ENCODE data around the gene TMEM168. TPM values are rescaled to one million over a fixed set of nuclear protein-coding genes. Genes with fewer than 3 reads are reported as not detected.
"Not testable (repeated sequence)": the region's sequence is repeated elsewhere in the genome, so short reads cannot be mapped to it uniquely, and the experiment has no call there.

Gene TMEM168
- total RNA-seq, result 10 to 100 TPM; 20.5 to 27.0 TPM

DNA sequence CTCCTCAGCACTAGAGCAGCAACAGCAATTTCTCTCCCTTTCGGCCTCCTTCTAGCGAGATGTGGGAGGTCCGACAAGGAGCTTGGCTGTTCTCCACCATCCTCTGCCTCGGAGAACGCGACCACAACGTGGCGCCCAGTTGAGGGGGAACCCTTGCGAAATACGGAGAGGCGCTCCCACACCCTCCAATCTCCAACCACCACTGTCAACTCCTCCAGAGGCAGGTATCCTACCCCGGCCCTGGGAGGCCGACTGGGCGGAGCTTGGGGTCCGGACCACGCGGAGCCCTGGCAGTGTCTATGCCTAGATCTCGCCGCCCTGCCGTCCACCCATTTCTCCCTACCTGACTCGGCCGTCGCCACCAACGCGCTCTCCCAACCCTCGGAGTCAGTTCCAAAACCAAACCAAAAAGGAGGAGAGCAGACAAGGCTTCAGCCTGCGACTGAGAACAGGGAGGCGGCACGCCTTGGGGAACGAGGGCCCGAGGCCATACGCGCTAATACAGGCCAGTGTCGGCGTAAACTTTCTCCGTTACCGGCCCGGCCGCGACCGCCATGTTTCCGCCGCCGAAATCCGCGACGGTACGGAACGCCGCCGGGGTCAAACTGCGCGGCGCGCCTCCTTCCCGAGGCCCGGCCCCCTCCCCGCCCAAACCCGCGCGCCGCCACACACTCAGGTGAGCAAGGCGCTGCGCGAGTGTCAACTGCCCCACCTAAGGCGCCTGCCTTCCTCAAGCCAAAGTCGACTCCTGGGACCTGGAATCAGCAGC is at the start of gene TMEM168:
Gene TMEM168, minus strand, starts transcription at position 577 of the 769 bp plus-strand sequence. CDS start 5,568 bp downstream, outside the sequence.
- Histone ChIP-seq H3K9me3 (no peaks in the 10 kb centered on the region), H3K4me1 (replicated peaks) (no peaks in the 10 kb centered on the region), H3K4me3 (peak within 1 kb of the TSS; percentile 65 to 72), H3K27ac (peak within 1 kb of the TSS; percentile 81 to 89), H3K27me3 (replicated peaks; ENCODE audit: insufficient read depth) (no peaks in the 10 kb centered on the region), H3K36me3 (no peaks in the 10 kb centered on the region)
- under 1% methylated on average over 58 of the region's 67 CpGs for WGBS
- peak; percentile 54 for TF ChIP-seq POLR2A (IDR thresholded peaks at IDR 0.05)
- TF ChIP-seq POLR2AphosphoS5 (IDR thresholded peaks at IDR 0.05), result peak; percentile 79
- no peak for TF ChIP-seq CTCF (IDR thresholded peaks at IDR 0.05)
- intact Hi-C loops (cut with DNase I), result loop anchor here (5.0 kb wide), 1 partner anchor 147 kb away; a partner anchor contains a TSS
- DNase-seq (ENCODE audit: low spot score), result peak; percentile 76

DNA sequence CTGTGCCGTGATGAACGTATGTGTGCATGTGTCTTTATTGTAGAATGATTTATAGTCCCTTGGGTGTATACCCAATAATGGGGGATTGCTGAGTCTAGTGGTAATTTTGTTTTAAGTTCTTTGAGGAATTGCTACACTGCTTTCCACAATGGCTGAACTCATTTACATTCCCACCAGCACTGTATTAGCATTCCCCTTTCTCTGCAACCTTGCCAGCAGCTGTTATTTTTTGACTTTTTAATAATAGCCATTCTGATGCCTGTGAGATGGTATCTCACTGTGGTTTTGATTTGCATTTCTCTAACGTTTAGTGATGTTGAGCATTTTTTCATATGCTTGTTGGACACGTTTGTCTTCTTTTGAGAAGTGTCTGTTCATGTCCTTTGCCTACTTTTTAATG is 45.7 kb upstream of the TMEM168 start:
- DNase-seq (ENCODE audit: low spot score); H3K27ac ChIP-seq; H3K9me3 ChIP-seq; H3K36me3 ChIP-seq; H3K27me3 ChIP-seq (replicated peaks; ENCODE audit: insufficient read depth); H3K4me1 ChIP-seq (replicated peaks); intact Hi-C loops (cut with DNase I); H3K4me3 ChIP-seq: not testable (repeated sequence)
- 52% methylated on average over 4 of the region's 4 CpGs for WGBS

DNA sequence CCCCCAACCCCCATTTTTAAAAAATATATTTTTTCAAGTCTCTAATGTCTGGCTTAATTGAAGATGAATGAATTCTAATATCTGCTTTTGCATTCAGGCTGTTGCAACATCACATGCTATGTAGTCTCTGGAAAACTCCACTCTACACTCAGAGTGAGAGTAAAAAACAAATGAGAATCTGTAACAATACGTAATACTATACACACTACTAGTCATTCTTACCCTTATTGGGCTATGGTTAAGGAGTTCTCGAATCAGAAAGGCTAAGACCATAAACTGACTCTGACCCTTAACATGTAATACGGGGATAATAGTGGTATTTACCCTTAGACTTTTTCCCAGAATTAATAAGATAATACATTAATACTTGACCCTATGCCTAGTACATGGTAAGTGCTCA is 42.9 kb upstream of the TMEM168 start:
- Histone ChIP-seq H3K4me3 (no peak overlapping the region), H3K27ac (no peak overlapping the region), H3K27me3 (replicated peaks; ENCODE audit: insufficient read depth) (no peaks in the 10 kb centered on the region), H3K4me1 (replicated peaks) (no peaks in the 10 kb centered on the region), H3K9me3 (no peaks in the 10 kb centered on the region), H3K36me3 (no peaks in the 10 kb centered on the region)
- no peak for DNase-seq (ENCODE audit: low spot score)
- 94% methylated on average over 3 of the region's 3 CpGs for WGBS
- intact Hi-C loops (cut with DNase I), result no loop called here
- TF ChIP-seq POLR2AphosphoS5 (IDR thresholded peaks at IDR 0.05) (no peak), POLR2A (IDR thresholded peaks at IDR 0.05) (no peak), CTCF (IDR thresholded peaks at IDR 0.05) (no peak)

DNA sequence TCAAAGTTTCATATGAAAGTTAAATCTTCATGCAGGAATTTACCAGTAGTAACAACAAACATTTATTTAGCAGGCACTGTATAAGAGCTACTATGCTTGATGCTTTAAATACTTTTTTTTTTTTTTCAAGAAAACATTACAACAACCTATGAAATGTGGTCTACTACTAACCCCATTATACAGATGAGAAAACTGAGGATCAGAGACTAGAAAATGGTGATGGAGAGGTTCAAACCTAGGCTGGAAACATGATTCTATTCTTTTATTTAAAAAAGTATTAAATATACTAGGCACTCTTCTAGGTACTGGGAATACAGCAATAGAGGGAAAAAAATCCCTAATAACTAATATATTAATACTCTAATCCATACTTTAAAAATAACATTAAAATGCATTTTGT is 40.6 kb upstream of the TMEM168 start:
- Histone ChIP-seq H3K27ac (no peak overlapping the region), H3K4me3 (no peak overlapping the region), H3K4me1 (replicated peaks) (no peaks in the 10 kb centered on the region), H3K27me3 (replicated peaks; ENCODE audit: insufficient read depth) (no peaks in the 10 kb centered on the region), H3K9me3 (no peaks in the 10 kb centered on the region), H3K36me3 (no peaks in the 10 kb centered on the region)
- TF ChIP-seq POLR2AphosphoS5 (IDR thresholded peaks at IDR 0.05) (no peak), CTCF (IDR thresholded peaks at IDR 0.05) (no peak)
- intact Hi-C loops (cut with DNase I), result no loop called here
- DNase-seq (ENCODE audit: low spot score), result no peak

DNA sequence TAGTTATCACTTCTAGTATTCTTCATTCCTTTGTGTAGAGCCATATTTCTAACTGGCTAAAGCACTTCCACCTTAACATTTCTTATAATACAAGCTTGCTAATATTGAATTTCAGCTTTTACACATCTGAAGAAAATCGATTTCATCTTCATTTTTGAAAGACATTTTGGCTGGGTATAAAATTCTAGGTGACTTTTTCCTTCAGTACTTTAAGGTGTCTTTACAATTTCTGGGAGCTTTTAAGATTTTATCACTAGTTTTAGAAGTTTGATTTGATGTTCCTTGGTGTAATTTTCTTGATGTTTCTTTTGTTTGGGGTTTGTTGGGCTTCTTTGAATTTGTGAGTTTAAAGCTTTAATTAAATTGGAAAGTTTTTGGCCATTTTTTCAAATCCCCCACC is 38.5 kb upstream of the TMEM168 start:
- Histone ChIP-seq H3K9me3 (no peaks in the 10 kb centered on the region), H3K27me3 (replicated peaks; ENCODE audit: insufficient read depth) (no peaks in the 10 kb centered on the region), H3K27ac (no peak overlapping the region), H3K4me1 (replicated peaks) (no peaks in the 10 kb centered on the region), H3K4me3 (no peak overlapping the region), H3K36me3 (no peaks in the 10 kb centered on the region)
- WGBS, result 96% methylated on average over 1 of the region's 1 CpG
- TF ChIP-seq POLR2A (IDR thresholded peaks at IDR 0.05) (no peak), POLR2AphosphoS5 (IDR thresholded peaks at IDR 0.05) (no peak), CTCF (IDR thresholded peaks at IDR 0.05) (no peak)
- DNase-seq (ENCODE audit: low spot score), result no peak
- intact Hi-C loops (cut with DNase I), result no loop called here
